ENCODE data around the gene GNB2. TPM values are rescaled to one million over a fixed set of nuclear protein-coding genes. Genes with fewer than 3 reads are reported as not detected.
"Not testable (repeated sequence)": the region's sequence is repeated elsewhere in the genome, so short reads cannot be mapped to it uniquely, and the experiment has no call there.

Gene GNB2
- total RNA-seq, 1 experiment from 2014 or later, result 317 TPM

DNA sequence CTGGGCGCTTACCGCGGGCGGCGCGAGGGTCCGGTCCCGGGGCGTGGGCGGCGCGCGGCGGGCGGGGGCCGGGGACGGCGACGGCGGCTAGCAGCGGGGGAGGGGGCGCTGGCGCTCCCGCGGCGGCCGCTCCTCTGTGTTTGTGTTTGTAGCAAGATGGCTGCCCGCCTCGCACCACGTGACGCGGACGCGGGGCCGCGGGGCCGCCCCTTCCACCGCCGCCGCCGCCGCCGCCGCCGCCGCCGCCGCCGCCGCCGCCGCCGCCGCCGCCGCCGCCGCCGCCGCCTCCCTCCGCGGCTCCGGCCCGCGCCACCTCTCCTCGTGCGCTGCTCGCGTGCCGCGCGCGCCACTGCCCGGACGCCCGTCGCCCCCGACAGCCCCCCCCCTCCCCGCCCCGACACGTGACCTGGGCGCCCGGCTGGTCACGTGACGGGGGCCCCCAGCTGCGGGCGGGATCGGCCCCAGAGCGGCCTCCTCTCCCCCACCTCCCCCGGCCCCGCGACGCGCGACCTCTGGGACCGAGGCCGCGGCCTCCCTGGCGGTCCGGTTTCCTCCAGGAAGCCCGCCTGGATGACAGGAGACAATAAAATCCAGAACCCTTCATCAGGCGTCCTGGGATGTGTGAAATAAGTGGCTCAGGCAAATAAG is 20.7 kb downstream of the GNB2 start, which contains the start of gene GIGYF1:
Gene GIGYF1, minus strand, starts transcription at position 153 of the 648 bp plus-strand sequence. CDS start 6,012 bp downstream, outside the sequence.
- DNase-seq (ENCODE audit: low spot score), result peak; percentile 51

DNA sequence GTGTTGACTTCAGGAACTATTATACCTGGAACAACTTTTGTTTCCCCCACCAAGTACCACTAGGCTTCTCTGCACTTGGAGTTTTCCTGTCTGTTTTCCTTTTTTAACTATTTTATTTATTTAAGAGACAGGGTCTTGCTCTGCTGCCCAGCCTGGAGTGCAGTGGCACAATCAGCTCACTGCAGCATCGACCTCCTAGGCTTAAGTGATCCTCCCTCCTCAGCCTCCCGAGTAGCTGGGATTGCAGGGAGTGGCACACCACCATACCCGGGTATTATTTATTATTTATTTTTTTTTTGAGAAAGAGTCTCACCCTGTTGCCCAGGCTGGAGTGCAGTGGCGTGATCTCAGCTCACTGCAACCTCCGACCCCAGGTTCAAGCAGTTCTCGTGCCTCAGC is 22.6 kb downstream of the GNB2 start:
- DNase-seq (ENCODE audit: low spot score), result no peak

DNA sequence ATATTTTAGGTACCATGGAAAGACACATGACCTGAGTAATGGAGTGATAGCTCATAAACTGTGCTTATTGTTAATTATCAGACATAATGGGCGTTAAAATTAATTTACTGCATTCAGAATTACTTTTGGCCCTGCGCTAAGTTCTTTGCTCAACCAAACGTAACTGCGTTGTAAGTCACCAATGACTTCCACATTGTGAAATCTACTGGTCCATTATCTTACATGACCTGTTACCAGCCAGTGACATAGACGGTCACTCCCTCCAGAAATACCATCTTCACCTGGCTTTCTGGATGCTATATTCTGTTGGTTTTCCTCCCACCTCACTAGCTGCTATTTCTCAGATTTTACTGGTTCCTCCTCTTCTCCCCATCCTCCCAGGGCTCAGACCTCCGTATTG is 25.5 kb downstream of the GNB2 start:
- no peak for DNase-seq (ENCODE audit: low spot score)

DNA sequence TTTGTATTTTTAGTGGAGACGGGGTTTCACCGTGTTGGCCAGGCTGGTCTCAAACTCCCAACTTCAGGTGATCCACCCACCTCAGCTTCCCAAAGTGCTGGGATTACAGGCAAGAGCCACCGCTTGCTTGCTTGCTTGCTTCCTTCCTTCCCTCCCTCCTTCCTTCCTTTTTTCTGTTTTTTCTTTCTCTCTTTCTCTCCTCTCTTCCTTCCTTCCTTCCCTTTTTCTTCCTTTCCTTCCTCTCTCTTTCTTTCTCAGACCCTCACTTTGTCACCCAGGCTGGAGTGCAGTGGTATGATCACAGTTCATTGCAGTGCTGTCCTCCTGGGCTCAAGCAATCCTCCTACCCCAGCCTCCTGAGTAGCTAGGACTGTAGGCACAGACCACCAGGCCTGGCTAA is 27.5 kb downstream of the GNB2 start:
- DNase-seq (ENCODE audit: low spot score), result not testable (repeated sequence)

DNA sequence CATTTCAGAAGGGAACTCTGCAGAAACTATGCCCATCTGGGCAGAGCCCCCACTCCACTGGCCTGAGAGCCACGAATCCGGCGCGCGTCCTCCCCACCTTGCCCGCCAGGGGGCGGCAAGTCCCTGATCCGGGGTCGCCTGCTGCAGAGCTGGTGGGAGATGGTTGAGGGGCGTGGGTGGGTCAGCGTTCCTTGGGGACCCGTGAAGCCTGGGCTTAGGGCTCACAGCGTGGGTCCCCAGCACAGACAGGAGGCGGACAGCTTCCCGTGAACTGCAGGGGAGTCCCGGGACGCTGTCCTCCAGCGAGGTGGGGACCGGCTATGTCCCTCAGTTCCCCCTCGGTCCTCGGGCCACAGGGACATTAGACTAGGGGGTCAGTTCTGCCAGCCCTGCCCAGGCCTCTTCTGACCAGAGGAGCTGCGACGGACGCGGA is 31.8 kb downstream of the GNB2 start:
- peak; percentile 83 for DNase-seq (ENCODE audit: low spot score)

DNA sequence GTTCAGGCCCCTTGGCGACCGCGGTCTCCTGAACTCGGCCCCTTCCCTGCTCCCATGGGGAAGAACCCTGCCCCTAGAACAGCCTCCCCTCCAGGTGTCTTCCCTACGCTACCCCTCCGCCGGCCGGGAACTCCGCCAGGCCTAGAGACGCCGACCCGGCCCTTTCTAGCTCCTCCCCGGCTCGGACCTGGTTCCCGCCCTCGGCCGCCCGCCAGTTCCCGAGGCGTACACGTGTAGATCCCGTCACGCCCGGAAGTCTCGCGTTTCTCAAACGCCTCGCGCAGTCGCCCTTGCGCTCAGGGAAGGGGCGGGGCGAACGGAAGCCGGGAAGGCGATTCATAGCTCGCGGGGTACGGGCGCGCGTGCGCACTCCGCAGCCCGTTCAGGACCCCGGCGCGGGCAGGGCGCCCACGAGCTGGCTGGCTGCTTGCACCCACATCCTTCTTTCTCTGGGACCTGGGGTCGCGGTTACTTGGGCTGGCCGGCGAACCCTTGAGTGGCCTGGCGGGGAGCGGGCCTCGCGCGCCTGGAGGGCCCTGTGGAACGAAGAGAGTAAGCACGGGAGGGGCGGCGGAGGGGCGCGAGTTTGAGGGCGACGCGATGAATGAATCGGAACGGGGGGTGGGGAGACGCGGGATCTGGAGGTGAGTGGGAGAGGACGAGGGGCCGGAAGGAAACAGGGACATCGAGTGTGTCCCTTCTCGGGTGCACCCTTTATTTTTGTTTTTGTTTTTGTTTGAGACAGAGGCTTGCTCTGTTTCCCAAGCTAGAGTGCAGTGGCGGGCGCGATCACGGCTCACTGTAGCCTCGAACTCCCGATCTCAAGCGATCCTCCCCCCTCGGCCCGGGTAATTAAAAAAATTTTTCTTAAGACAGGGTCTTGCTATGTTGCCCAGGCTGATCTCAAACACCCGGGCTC is 32.5 kb downstream of the GNB2 start, which contains the start of gene POP7:
Gene POP7, plus strand, starts transcription at position 369 of the 919 bp plus-strand sequence. CDS start 710 bp downstream, outside the sequence.
- peak; percentile 99 for DNase-seq (ENCODE audit: low spot score)

DNA sequence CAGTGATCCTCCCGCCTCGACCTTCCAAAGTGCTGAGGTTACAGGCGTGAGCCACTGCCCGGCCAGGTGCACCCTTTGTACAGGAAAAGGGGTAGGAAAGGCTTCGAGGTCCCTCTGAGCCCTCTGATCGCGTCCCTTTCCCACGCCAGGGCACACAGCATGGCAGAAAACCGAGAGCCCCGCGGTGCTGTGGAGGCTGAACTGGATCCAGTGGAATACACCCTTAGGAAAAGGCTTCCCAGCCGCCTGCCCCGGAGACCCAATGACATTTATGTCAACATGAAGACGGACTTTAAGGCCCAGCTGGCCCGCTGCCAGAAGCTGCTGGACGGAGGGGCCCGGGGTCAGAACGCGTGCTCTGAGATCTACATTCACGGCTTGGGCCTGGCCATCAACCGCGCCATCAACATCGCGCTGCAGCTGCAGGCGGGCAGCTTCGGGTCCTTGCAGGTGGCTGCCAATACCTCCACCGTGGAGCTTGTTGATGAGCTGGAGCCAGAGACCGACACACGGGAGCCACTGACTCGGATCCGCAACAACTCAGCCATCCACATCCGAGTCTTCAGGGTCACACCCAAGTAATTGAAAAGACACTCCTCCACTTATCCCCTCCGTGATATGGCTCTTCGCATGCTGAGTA is 33.3 kb downstream of the GNB2 start:
- DNase-seq (ENCODE audit: low spot score), result no peak

DNA sequence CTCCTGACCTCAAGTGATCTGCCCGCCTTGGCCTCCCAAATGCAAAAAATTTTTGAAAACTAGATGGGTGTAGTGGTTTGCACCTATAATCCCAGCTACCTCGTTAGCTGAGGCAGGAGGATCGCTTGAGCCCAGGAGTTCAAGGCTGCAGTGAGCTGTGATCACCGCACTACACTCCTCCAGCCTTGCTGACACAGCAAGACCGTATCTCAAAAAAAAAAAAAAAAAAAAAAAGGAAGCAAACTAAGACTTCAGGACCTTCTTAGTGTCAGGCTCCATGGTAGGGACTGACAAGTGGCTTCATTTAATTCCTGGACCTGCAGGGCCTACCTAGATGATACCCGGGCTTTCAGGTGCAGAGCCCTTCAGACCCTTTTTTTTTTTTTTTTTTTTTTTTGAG is 34.9 kb downstream of the GNB2 start:
- DNase-seq (ENCODE audit: low spot score), result no peak

DNA sequence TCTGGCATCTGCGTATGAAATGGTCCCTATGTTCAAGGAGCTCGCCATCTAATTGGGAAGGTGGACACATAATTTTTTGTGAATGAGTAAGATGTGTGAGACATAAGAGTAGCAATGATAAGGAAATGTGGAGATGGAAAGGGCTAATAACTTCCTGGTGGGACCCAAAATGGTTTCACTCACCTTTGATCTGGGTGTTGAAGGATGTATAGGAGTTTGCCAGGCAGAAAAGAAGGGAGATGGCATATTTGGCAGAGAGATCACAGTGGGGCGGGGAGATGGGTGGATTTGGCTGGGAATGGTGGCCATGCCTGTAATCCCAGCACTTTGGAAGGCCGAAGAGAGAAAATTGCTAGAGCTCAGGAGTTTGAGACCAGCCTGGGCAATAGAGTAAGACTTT is 36.9 kb downstream of the GNB2 start:
- no peak for DNase-seq (ENCODE audit: low spot score)

DNA sequence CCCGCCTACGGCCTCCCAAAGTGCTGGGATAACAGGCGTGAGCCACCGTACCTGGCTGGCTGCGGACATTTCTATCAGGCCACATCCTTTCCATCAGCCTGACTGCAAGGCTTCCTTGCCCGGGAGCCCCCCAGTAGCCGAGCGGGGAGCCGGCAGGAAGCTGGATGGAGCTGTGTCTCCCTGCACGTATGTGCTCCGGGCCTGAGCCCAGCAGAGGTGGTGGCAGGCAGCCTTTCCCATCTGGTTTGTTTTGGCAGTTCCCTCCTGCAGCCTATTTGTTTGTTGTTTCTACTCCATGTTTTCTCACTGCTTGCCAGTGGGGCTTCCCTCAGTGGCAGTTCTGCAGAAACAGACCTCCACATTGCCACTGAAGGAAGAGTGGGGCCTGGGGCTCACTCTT is 37.8 kb downstream of the GNB2 start:
- DNase-seq (ENCODE audit: low spot score), result no peak

DNA sequence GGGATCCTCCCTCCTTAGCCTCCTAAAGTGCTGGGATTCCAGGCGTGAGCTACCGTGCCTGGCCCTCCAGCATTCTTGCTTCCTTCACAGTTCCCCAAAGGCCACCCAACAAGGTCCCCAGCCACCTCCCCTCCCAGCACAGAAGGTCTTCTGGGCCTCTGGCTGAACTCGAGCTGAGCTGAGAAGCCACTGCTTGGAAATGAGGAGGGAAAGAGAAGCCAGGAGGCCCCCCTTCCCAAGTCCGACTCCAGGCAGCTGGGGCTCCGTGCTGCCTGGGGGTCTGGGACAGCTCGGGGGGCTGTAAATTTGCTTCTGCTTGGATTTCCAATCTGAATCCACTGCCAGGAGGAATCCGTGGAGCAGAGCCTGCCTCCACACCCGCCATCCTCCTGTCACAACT is 41.2 kb downstream of the GNB2 start:
- no peak for DNase-seq (ENCODE audit: low spot score)

DNA sequence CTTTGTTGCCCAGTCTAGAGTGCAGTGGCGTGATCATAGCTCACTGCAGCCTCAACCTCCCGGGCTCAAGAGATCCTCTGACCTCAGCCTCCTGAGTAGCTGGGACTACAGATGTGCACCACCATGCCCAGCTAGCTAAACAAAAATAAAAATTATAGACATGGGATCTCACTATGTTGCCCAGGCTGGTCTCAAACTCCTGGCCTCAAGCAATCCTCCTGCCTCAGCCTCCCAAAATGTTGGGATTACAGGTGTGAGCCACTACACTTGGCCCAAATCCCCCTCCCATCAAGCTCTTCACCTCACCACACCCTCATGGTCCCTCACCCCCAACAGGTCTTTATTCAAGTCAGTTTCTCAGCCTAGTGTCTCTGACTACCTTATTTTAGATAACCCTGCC is 43.5 kb downstream of the GNB2 start:
- not testable (repeated sequence) for DNase-seq (ENCODE audit: low spot score)

DNA sequence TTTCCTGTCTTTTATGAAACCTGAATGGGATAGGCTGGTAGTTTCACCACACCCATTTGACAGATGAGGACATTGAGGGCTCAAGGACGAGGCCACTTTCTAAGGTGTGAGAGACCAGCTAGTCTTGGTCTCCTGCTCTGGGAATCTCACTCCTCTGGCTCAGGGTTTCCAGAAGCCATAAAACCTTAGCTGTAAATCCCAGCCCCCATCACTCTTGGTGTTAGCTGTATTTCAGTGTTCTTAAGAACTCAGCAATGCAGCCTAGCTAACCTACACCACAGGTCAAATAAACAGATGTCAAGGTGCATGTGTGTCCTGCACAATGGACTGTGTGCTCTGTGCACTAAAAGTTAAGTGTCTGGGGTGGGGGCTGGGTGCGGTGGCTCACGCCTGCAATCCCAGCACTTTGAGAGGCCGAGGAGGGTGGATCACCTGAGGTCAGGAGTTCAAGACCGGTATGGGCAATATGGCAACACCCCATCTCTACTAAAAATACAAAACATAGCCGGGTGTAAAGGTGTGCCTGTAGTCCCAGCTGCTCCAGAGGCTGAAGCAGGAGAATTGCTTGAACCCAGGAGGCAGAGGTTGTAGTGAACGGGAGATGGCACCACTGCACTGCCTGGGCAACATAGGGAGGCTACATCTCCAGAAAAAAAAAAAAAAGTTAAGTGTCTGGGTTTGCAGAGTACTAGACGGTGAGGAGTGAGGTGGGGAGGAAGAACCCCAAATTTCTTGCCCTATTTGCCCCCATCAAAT is 46.2 kb downstream of the GNB2 start:
- peak; percentile 20 for DNase-seq (ENCODE audit: low spot score)

DNA sequence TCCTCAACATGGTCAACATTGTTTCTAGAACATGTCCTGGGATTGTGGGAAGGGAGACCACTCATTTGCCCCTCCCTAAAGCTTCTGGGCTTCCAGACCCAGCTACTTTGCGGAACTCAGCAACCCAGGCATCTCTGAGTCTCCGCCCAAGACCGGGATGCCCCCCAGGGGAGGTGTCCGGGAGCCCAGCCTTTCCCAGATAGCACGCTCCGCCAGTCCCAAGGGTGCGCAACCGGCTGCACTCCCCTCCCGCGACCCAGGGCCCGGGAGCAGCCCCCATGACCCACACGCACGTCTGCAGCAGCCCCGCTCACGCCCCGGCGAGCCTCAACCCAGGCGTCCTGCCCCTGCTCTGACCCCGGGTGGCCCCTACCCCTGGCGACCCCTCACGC is 46.7 kb downstream of the GNB2 start, which contains the start of gene EPO:
Gene EPO, plus strand, starts transcription at position 190 of the 392 bp plus-strand sequence. CDS start 513 bp downstream, outside the sequence.
- no peak for DNase-seq (ENCODE audit: low spot score)

DNA sequence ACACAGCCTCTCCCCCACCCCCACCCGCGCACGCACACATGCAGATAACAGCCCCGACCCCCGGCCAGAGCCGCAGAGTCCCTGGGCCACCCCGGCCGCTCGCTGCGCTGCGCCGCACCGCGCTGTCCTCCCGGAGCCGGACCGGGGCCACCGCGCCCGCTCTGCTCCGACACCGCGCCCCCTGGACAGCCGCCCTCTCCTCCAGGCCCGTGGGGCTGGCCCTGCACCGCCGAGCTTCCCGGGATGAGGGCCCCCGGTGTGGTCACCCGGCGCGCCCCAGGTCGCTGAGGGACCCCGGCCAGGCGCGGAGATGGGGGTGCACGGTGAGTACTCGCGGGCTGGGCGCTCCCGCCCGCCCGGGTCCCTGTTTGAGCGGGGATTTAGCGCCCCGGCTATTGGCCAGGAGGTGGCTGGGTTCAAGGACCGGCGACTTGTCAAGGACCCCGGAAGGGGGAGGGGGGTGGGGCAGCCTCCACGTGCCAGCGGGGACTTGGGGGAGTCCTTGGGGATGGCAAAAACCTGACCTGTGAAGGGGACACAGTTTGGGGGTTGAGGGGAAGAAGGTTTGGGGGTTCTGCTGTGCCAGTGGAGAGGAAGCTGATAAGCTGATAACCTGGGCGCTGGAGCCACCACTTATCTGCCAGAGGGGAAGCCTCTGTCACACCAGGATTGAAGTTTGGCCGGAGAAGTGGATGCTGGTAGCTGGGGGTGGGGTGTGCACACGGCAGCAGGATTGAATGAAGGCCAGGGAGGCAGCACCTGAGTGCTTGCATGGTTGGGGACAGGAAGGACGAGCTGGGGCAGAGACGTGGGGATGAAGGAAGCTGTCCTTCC is 47.3 kb downstream of the GNB2 start:
- no peak for DNase-seq (ENCODE audit: low spot score)

DNA sequence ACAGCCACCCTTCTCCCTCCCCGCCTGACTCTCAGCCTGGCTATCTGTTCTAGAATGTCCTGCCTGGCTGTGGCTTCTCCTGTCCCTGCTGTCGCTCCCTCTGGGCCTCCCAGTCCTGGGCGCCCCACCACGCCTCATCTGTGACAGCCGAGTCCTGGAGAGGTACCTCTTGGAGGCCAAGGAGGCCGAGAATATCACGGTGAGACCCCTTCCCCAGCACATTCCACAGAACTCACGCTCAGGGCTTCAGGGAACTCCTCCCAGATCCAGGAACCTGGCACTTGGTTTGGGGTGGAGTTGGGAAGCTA is 47.9 kb downstream of the GNB2 start:
- DNase-seq (ENCODE audit: low spot score), result no peak

DNA sequence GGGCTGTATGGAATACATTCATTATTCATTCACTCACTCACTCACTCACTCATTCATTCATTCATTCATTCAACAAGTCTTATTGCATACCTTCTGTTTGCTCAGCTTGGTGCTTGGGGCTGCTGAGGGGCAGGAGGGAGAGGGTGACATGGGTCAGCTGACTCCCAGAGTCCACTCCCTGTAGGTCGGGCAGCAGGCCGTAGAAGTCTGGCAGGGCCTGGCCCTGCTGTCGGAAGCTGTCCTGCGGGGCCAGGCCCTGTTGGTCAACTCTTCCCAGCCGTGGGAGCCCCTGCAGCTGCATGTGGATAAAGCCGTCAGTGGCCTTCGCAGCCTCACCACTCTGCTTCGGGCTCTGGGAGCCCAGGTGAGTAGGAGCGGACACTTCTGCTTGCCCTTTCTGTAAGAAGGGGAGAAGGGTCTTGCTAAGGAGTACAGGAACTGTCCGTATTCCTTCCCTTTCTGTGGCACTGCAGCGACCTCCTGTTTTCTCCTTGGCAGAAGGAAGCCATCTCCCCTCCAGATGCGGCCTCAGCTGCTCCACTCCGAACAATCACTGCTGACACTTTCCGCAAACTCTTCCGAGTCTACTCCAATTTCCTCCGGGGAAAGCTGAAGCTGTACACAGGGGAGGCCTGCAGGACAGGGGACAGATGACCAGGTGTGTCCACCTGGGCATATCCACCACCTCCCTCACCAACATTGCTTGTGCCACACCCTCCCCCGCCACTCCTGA is 49.1 kb downstream of the GNB2 start:
- no peak for DNase-seq (ENCODE audit: low spot score)

DNA sequence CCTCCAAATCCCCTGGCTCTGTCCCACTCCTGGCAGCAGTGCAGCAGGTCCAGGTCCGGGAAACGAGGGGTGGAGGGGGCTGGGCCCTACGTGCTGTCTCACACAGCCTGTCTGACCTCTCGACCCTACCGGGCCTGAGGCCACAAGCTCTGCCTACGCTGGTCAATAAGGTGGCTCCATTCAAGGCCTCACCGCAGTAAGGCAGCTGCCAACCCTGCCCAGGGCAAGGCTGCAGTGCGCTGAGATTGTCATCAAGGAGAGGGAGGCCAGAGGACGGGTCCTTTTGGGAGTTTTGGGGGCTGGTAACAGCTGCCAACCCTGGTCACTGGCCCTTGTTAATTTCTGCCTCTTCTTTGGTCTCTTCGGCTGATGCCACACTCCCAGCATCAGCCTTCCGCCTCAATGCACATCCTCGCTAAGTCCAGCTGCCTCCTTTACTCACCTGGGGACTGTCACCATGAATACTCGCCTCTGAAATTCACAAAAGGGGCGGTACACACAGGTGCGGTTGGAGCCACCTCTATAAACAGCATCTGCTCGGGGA is 50.3 kb downstream of the GNB2 start:
- DNase-seq (ENCODE audit: low spot score), result no peak

DNA sequence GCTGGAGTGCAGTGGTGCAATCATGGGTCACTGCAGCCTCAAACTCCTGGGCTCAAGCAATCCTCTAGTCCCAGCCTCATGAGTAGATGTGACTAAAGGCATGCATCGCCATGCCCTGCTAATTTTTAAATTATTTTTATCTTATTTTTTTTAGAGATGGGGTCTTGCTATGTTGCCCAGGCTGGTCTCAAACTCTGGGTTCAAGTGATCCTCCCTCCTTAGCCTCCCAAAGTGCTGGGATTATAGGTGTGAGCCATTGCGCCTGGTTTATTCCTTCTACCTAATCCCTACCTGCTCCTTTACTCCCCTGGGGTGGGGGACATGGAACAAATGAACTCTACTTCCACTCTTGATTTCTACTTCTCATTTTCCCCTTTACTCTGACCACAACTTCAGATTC is 50.8 kb downstream of the GNB2 start:
- DNase-seq (ENCODE audit: low spot score), result not testable (repeated sequence)
